ENCODE results near the gene PRTFDC1.

Gene PRTFDC1

DNA sequence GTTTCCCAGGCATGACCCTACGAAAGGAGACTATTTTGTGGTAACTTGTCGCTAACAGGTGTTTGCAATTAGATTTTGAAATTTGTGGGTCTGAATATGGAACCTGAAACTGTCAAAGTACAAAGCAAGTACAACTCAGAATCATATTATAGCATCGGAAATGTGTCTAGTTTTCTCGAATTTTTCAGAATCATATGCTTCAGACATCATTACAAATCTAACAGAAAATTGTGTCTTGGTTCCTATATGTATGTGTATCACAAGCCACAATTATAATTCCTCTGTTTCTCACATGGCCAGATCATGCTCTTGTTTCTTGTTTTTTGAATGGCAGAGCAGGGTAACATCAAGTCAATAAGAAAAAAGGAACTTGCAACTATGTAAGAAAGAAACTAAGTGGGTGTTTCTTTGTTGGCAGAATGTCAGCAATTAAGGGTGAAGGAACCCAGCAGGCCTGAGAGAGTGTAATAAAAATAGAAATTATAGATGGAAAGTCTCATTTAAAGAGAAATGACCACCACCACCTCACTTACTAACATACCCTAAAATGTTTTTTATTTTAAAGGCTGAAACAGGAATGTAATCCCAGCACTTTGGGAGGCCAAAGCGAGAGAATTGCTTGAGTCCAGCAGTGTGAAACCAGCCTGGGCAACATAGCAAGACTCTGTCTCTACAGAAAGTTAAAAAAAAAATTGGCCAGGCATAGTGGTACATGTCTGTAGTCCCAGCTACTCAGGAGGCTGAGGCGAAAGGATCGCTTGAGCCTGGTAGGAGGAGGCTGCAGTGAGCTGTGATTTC, 51.3 kb downstream of the PRTFDC1 start:
- no peaks in the 10 kb centered on the region for H3K36me3 ChIP-seq (ENCODE audit: control insufficient read depth, insufficient read depth, low read length)
- peaks cover 9% of the 10 kb centered on the region for H3K4me1 ChIP-seq (ENCODE audit: control insufficient read depth, insufficient read depth, low read length)
- no peaks in the 10 kb centered on the region for H3K9me3 ChIP-seq (ENCODE audit: control insufficient read depth, insufficient read depth, low read depth, low read length)
- H3K27ac ChIP-seq (ENCODE audit: low read depth, low read length) = no peak overlapping the region
- no peak overlapping the region for H3K9ac ChIP-seq (ENCODE audit: low read length)
- no peaks in the 10 kb centered on the region for H3K27me3 ChIP-seq (ENCODE audit: control insufficient read depth, insufficient read depth, low read length)
- H3K4me3 ChIP-seq (ENCODE audit: low read depth, low read length) = no peak overlapping the region

DNA sequence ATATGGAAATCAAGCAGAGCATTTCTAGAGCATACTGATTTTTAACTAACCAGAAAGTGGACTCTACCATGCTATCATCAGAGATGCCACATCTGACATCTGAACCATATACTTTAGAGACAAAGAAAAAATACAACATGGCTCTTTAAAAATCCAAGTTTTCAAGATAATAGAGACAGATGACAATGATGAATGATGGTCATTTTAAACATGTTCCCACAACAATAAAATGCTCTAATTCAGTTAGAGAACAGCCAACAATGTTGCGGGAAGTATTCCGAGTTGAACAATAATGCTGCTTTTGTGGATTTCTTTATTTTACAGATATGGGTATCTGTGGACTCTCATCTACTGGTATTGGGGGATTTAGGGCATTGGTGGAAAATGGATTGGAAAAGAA, 52.8 kb downstream of the PRTFDC1 start:
- Histone ChIP-seq H3K27ac (ENCODE audit: low read depth, low read length) (no peak overlapping the region), H3K27me3 (ENCODE audit: control insufficient read depth, insufficient read depth, low read length) (no peaks in the 10 kb centered on the region), H3K9ac (ENCODE audit: low read length) (no peak overlapping the region), H3K4me1 (ENCODE audit: control insufficient read depth, insufficient read depth, low read length) (peaks cover 9% of the 10 kb centered on the region), H3K36me3 (ENCODE audit: control insufficient read depth, insufficient read depth, low read length) (no peaks in the 10 kb centered on the region), H3K9me3 (ENCODE audit: control insufficient read depth, insufficient read depth, low read depth, low read length) (no peaks in the 10 kb centered on the region), H3K4me3 (ENCODE audit: low read depth, low read length) (no peak overlapping the region)

GRCh38 chr10:24898501-24898900, 53.9 kb downstream of the PRTFDC1 start:
- no peaks in the 10 kb centered on the region for H3K36me3 ChIP-seq (ENCODE audit: control insufficient read depth, insufficient read depth, low read length)
- peaks cover 9% of the 10 kb centered on the region for H3K4me1 ChIP-seq (ENCODE audit: control insufficient read depth, insufficient read depth, low read length)
- no peak overlapping the region for H3K4me3 ChIP-seq (ENCODE audit: low read depth, low read length)
- no peak overlapping the region for H3K27ac ChIP-seq (ENCODE audit: low read depth, low read length)
- no peaks in the 10 kb centered on the region for H3K27me3 ChIP-seq (ENCODE audit: control insufficient read depth, insufficient read depth, low read length)
- H3K9ac ChIP-seq (ENCODE audit: low read length) = no peak overlapping the region
- H3K9me3 ChIP-seq (ENCODE audit: control insufficient read depth, insufficient read depth, low read depth, low read length) = no peaks in the 10 kb centered on the region

- Histone ChIP-seq H3K27me3 (ENCODE audit: control insufficient read depth, insufficient read depth, low read length) (no peaks in the 10 kb centered on the region), H3K9me3 (ENCODE audit: control insufficient read depth, insufficient read depth, low read depth, low read length) (no peaks in the 10 kb centered on the region), H3K4me3 (ENCODE audit: low read depth, low read length) (no peak overlapping the region), H3K4me1 (ENCODE audit: control insufficient read depth, insufficient read depth, low read length) (peaks cover 9% of the 10 kb centered on the region), H3K36me3 (ENCODE audit: control insufficient read depth, insufficient read depth, low read length) (no peaks in the 10 kb centered on the region), H3K27ac (ENCODE audit: low read depth, low read length) (no peak overlapping the region), H3K9ac (ENCODE audit: low read length) (no peak overlapping the region)
Observed at GRCh38 chr10:24897326-24897926, 55.0 kb downstream of the PRTFDC1 start.

DNA sequence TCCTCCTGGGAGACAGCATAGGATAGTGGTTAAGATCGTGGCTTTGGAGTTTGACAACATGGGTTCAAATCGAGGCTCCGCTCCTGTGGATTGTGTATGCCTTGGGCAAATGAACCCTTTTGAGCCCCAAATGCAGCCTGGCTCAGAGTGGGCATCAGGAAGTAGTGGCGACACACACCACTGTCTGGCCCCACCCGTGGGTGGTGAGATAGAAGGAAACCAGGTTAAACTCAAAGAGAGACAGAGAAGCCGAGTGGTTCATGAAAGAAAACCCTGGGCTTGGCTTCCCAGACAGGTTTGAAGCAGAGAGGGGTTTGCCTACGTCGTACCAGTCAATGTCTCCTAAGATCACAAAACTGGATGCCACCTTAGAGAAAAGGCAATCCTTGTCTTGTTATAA, 57.7 kb downstream of the PRTFDC1 start:
- no peak overlapping the region for H3K9ac ChIP-seq (ENCODE audit: low read length)
- no peaks in the 10 kb centered on the region for H3K9me3 ChIP-seq (ENCODE audit: control insufficient read depth, insufficient read depth, low read depth, low read length)
- no peaks in the 10 kb centered on the region for H3K27me3 ChIP-seq (ENCODE audit: control insufficient read depth, insufficient read depth, low read length)
- H3K27ac ChIP-seq (ENCODE audit: low read depth, low read length) = no peak overlapping the region
- H3K36me3 ChIP-seq (ENCODE audit: control insufficient read depth, insufficient read depth, low read length) = no peaks in the 10 kb centered on the region
- H3K4me1 ChIP-seq (ENCODE audit: control insufficient read depth, insufficient read depth, low read length) = peaks cover 9% of the 10 kb centered on the region
- no peak overlapping the region for H3K4me3 ChIP-seq (ENCODE audit: low read depth, low read length)

DNA sequence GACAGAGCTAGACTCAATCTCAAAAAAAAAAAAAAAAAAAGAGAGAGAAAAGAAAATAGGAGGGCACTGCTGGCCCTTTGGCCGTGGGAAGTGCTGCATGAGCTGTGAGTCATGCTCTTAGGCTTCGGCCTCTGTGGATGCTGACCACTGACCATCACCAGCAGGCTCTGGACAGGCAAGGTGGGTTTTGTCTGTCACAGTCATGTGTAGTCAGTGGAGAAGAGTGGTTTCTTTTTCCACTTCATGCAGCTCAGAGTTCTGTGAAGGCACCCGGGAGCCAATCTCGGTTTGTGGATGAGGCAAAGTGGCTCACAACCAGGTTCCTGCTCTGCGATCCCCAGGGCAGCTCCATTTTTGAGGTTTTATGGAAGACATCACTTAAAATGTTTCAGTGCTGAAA, 58.1 kb downstream of the PRTFDC1 start:
- Histone ChIP-seq H3K4me3 (ENCODE audit: low read depth, low read length) (no peak overlapping the region), H3K36me3 (ENCODE audit: control insufficient read depth, insufficient read depth, low read length) (no peaks in the 10 kb centered on the region), H3K9ac (ENCODE audit: low read length) (no peak overlapping the region), H3K4me1 (ENCODE audit: control insufficient read depth, insufficient read depth, low read length) (peaks cover 9% of the 10 kb centered on the region), H3K27me3 (ENCODE audit: control insufficient read depth, insufficient read depth, low read length) (no peaks in the 10 kb centered on the region), H3K9me3 (ENCODE audit: control insufficient read depth, insufficient read depth, low read depth, low read length) (no peaks in the 10 kb centered on the region), H3K27ac (ENCODE audit: low read depth, low read length) (no peak overlapping the region)

DNA sequence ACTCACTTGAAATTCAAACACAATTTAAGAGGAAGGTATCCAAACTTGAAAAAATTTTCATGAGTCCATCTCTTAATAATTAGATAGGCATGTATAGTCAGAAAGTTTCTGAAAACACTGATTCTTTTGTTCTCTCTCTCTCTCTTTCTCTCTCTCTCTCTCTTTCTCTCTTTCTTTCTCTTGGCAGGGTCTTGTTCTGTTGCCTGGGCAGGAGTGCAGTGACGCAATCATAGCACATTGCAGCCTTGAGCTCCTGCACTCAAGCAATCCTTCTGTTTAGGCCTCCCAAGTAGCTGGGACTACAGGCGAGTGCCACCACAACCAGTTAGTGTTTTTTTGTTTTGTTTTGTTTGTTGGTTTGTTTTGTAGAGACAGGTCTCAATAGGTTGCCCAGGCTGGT, 59.3 kb downstream of the PRTFDC1 start:
- Histone ChIP-seq H3K27me3 (ENCODE audit: control insufficient read depth, insufficient read depth, low read length) (no peaks in the 10 kb centered on the region), H3K36me3 (ENCODE audit: control insufficient read depth, insufficient read depth, low read length) (no peaks in the 10 kb centered on the region), H3K4me3 (ENCODE audit: low read depth, low read length) (no peak overlapping the region), H3K9ac (ENCODE audit: low read length) (no peak overlapping the region), H3K27ac (ENCODE audit: low read depth, low read length) (no peak overlapping the region), H3K9me3 (ENCODE audit: control insufficient read depth, insufficient read depth, low read depth, low read length) (no peaks in the 10 kb centered on the region), H3K4me1 (ENCODE audit: control insufficient read depth, insufficient read depth, low read length) (peaks cover 9% of the 10 kb centered on the region)

GRCh38 chr10:24891823-24892222, 60.6 kb downstream of the PRTFDC1 start:
- Histone ChIP-seq H3K9ac (ENCODE audit: low read length) (no peak overlapping the region), H3K4me1 (ENCODE audit: control insufficient read depth, insufficient read depth, low read length) (no peaks in the 10 kb centered on the region), H3K4me3 (ENCODE audit: low read depth, low read length) (no peak overlapping the region), H3K9me3 (ENCODE audit: control insufficient read depth, insufficient read depth, low read depth, low read length) (no peaks in the 10 kb centered on the region), H3K27ac (ENCODE audit: low read depth, low read length) (no peak overlapping the region), H3K36me3 (ENCODE audit: control insufficient read depth, insufficient read depth, low read length) (no peaks in the 10 kb centered on the region), H3K27me3 (ENCODE audit: control insufficient read depth, insufficient read depth, low read length) (no peaks in the 10 kb centered on the region)

GRCh38 chr10:24889639-24890038, 62.8 kb downstream of the PRTFDC1 start:
- no peak overlapping the region for H3K27ac ChIP-seq (ENCODE audit: low read depth, low read length)
- H3K4me3 ChIP-seq (ENCODE audit: low read depth, low read length) = no peak overlapping the region
- H3K27me3 ChIP-seq (ENCODE audit: control insufficient read depth, insufficient read depth, low read length) = no peaks in the 10 kb centered on the region
- H3K4me1 ChIP-seq (ENCODE audit: control insufficient read depth, insufficient read depth, low read length) = peaks cover under 1% of the 10 kb centered on the region; the same call in 1 of the 2 replicates
- H3K9me3 ChIP-seq (ENCODE audit: control insufficient read depth, insufficient read depth, low read depth, low read length) = no peaks in the 10 kb centered on the region
- H3K9ac ChIP-seq (ENCODE audit: low read length) = no peak overlapping the region
- no peaks in the 10 kb centered on the region for H3K36me3 ChIP-seq (ENCODE audit: control insufficient read depth, insufficient read depth, low read length)

DNA sequence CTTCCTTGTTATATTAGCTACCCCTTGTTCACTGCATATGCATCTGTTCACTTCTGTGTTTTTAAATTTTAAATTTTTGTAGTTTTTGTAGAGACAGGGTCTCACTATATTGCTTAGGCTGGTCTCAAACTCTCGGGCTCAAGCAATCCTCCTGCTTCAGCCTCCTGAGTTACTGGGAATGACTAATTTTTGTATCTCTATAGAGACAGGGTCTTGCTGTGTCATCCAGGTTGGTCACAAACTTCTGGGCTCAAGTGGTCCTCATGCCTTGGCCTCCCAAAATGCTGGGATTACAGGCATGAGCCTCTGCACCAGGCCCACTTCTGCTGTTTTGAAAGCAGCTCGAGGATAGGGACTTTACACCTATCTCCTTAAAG, 64.6 kb downstream of the PRTFDC1 start:
- H3K9me3 ChIP-seq (ENCODE audit: control insufficient read depth, insufficient read depth, low read depth, low read length) = no peaks in the 10 kb centered on the region
- no peaks in the 10 kb centered on the region for H3K36me3 ChIP-seq (ENCODE audit: control insufficient read depth, insufficient read depth, low read length)
- H3K4me1 ChIP-seq (ENCODE audit: control insufficient read depth, insufficient read depth, low read length) = peaks cover 4% of the 10 kb centered on the region; the same call in 1 of the 2 replicates
- H3K9ac ChIP-seq (ENCODE audit: low read length) = no peak overlapping the region
- no peak overlapping the region for H3K27ac ChIP-seq (ENCODE audit: low read depth, low read length)
- H3K27me3 ChIP-seq (ENCODE audit: control insufficient read depth, insufficient read depth, low read length) = no peaks in the 10 kb centered on the region
- no peak overlapping the region for H3K4me3 ChIP-seq (ENCODE audit: low read depth, low read length)

- no peak overlapping the region for H3K4me3 ChIP-seq (ENCODE audit: low read depth, low read length)
Observed at GRCh38 chr10:24886290-24886680, 66.1 kb downstream of the PRTFDC1 start.

More at GRCh38 chr10:24886290-24886680, 66.1 kb downstream of the PRTFDC1 start:
- Histone ChIP-seq H3K9me3 (ENCODE audit: control insufficient read depth, insufficient read depth, low read depth, low read length) (no peaks in the 10 kb centered on the region), H3K4me1 (ENCODE audit: control insufficient read depth, insufficient read depth, low read length) (peaks cover 4% of the 10 kb centered on the region; the same call in 1 of the 2 replicates), H3K27ac (ENCODE audit: low read depth, low read length) (no peak overlapping the region), H3K9ac (ENCODE audit: low read length) (no peak overlapping the region), H3K36me3 (ENCODE audit: control insufficient read depth, insufficient read depth, low read length) (no peaks in the 10 kb centered on the region), H3K27me3 (ENCODE audit: control insufficient read depth, insufficient read depth, low read length) (no peaks in the 10 kb centered on the region)

Data from HUES6 (cell line).